Measurements from ENCODE around the gene HIP1. TPM values are rescaled to one million over a fixed set of nuclear protein-coding genes. Genes with fewer than 3 reads are reported as not detected.

Gene HIP1
- total and polyA plus RNA-seq, 2 donors from 2014 or later = 11.2 to 50.1 TPM

DNA sequence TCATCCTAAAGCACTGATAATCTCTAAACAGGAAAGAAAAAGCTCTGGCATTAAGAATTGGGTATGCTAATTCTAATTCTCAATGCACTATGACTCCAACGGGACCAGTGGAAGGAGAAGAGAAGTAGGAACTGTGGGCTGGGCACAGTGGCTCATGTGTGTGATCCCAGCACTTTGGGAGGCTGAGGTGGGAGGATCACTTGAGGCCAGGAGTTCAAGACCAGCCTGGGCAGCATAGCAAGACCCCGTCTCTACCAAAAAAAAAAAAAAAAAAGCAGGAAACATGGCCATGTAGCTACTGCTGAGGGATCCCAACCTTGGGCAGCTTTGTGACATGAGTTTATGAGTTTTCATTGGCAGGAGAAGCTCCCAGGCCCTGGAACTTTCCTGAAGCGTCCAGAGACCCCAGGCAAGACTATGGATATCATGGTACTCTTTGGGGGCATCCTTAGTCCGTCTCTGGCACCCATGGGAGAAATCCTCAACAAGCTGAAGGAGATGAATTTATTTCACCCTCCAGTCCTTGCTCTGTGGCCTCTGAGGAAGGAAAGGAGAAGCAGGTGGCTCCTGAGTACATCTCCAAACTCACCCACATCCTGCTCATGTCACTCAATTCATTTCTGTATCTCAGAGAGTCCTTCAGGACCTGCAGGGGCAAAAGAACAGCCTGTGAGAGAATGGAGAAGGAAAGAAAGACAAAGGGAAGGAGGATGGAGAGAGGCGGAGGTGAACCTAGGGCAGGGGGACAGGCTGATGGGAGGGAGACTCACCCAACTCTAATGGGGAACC, 147.1 kb downstream of the HIP1 start:
- FAIRE-seq = no peak
- H3K9me3 ChIP-seq (ENCODE audit: control insufficient read depth in 2 of 3, insufficient read depth in 1 of 3, low read length in 3 of 3) = no peaks in the 10 kb centered on the region
- intact Hi-C loops (cut with DNase I) = no loop called here
- no peaks in the 10 kb centered on the region for H3K27me3 ChIP-seq (ENCODE audit: control insufficient read depth, insufficient read depth, low read length)
- no peak overlapping the region for H3K9ac ChIP-seq (ENCODE audit: low read length in 3 of 3)
- no peak overlapping the region for H3K27ac ChIP-seq (ENCODE audit: low read depth in 2 of 2, low read length in 2 of 2)
- no peak overlapping the region for H3K4me3 ChIP-seq (ENCODE audit: low read length in 3 of 3)
- H3K4me1 ChIP-seq (ENCODE audit: control insufficient read depth in 2 of 3, insufficient read depth in 2 of 3, low read depth in 1 of 3, low read length in 3 of 3) = no peaks in the 10 kb centered on the region
- no peak for DNase-seq
- H3K36me3 ChIP-seq (ENCODE audit: control insufficient read depth in 2 of 3, insufficient read depth in 3 of 3, low read length in 3 of 3) = peaks cover 0 to 10% (median 5%) of the 10 kb centered on the region in 3 donors
- TF ChIP-seq, protein P1, sequence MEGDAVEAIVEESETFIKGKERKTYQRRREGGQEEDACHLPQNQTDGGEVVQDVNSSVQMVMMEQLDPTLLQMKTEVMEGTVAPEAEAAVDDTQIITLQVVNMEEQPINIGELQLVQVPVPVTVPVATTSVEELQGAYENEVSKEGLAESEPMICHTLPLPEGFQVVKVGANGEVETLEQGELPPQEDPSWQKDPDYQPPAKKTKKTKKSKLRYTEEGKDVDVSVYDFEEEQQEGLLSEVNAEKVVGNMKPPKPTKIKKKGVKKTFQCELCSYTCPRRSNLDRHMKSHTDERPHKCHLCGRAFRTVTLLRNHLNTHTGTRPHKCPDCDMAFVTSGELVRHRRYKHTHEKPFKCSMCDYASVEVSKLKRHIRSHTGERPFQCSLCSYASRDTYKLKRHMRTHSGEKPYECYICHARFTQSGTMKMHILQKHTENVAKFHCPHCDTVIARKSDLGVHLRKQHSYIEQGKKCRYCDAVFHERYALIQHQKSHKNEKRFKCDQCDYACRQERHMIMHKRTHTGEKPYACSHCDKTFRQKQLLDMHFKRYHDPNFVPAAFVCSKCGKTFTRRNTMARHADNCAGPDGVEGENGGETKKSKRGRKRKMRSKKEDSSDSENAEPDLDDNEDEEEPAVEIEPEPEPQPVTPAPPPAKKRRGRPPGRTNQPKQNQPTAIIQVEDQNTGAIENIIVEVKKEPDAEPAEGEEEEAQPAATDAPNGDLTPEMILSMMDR (IDR thresholded peaks at IDR 0.05; ENCODE audit: borderline replicate concordance, extremely low read depth, insufficient read depth) = no peak

DNA sequence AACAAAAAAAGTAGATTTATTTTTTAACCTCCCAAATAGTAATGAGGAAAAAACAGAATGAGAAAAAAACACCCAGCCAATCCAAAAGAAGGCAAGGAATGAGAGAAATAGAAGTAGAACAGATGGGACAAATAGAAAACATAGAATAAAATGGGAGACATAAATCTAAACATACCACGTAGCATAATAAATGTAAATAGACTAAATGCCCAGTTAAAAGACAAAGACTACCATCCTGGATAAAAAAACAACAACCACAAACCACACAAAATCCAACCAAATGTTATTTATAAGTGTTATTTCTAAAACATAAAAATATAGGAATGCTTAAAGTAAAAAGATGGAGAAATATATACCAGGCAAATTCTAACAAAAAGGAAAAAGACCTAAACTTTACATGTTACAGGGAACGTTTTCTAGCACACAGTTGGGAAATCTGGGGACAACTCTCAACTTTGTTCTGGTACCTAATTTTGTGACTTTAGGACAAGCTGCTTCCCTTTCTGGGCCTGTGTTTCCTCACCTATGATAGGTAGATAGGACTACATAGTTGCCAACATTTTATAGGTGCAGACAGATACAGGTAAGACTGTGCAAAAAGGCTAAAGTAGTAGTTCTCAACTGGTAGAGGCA, 148.3 kb downstream of the HIP1 start:
- FAIRE-seq (no peak), DNase-seq (no peak)
- Histone ChIP-seq H3K4me1 (ENCODE audit: control insufficient read depth in 2 of 3, insufficient read depth in 2 of 3, low read depth in 1 of 3, low read length in 3 of 3) (no peaks in the 10 kb centered on the region), H3K9me3 (ENCODE audit: control insufficient read depth in 2 of 3, insufficient read depth in 1 of 3, low read length in 3 of 3) (no peaks in the 10 kb centered on the region), H3K36me3 (ENCODE audit: control insufficient read depth in 2 of 3, insufficient read depth in 3 of 3, low read length in 3 of 3) (peaks cover 0 to 16% (median 5%) of the 10 kb centered on the region in 3 donors), H3K4me3 (ENCODE audit: low read length in 3 of 3) (no peak overlapping the region), H3K9ac (ENCODE audit: low read length in 3 of 3) (no peak overlapping the region), H3K27me3 (ENCODE audit: control insufficient read depth, insufficient read depth, low read length) (no peaks in the 10 kb centered on the region), H3K27ac (ENCODE audit: low read depth in 2 of 2, low read length in 2 of 2) (no peak overlapping the region)
- intact Hi-C loops (cut with DNase I) = no loop called here
- TF ChIP-seq, protein P1 (IDR thresholded peaks at IDR 0.05; ENCODE audit: borderline replicate concordance, extremely low read depth, insufficient read depth) = no peak

DNA sequence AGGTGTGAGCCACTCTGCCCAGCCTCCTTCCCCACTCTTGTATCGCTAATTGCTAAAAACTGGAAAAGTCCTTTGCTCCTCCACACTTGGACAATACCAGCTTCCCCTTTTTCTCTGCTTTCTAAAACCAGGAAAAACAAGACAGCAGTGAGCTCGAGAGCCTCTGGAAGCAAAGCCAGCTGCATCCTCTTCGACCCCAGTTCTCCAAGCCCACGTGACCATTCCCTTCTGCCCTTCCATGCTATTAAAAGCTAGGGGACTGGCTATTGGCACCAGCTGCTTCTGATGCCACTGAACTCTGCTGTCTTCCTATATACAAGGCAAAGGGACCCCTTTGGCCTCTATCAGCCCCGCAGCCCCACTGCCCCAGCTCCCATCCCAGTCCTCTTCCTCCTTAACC, 154.4 kb downstream of the HIP1 start:
- Histone ChIP-seq H3K4me3 (ENCODE audit: low read length in 3 of 3) (no peak overlapping the region), H3K36me3 (ENCODE audit: control insufficient read depth in 2 of 3, insufficient read depth in 3 of 3, low read length in 3 of 3) (peaks cover 0 to 19% (median 5%) of the 10 kb centered on the region in 3 donors), H3K9ac (ENCODE audit: low read length in 3 of 3) (no peak overlapping the region), H3K27ac (ENCODE audit: low read depth in 2 of 2, low read length in 2 of 2) (no peak overlapping the region), H3K9me3 (ENCODE audit: control insufficient read depth in 2 of 3, insufficient read depth in 1 of 3, low read length in 3 of 3) (no peaks in the 10 kb centered on the region), H3K4me1 (ENCODE audit: control insufficient read depth in 2 of 3, insufficient read depth in 2 of 3, low read depth in 1 of 3, low read length in 3 of 3) (no peaks in the 10 kb centered on the region), H3K27me3 (ENCODE audit: control insufficient read depth, insufficient read depth, low read length) (no peaks in the 10 kb centered on the region)
- no peak for FAIRE-seq
- intact Hi-C loops (cut with DNase I) = no loop called here
- TF ChIP-seq, protein P1 (IDR thresholded peaks at IDR 0.05; ENCODE audit: borderline replicate concordance, extremely low read depth, insufficient read depth) = no peak
- DNase-seq = no peak

Measured in kidney (tissue), 14 donors.